Astrocyte (in vitro differentiated cells and primary cell): ENCODE data around the gene ACOX3. TPM values are rescaled to one million over a fixed set of nuclear protein-coding genes. Genes with fewer than 3 reads are reported as not detected.
A peak's percentile ranks its signal among the peaks of the same experiment; 100 is the strongest.

Experiments used
- DNase-seq: peaks from one replicate; pipeline ENCODE4 v3.0.0-alpha.2; 2010; ENCODE audit warnings: low read depth
- FAIRE-seq: peaks from 2 replicates; lab custom pipeline; 2011; peaks lifted over from hg19 to GRCh38; lab: Jason Lieb, UNC
- H2AFZ ChIP-seq: 2 replicates; pipeline ENCODE4 v1.6.0; 2012; ENCODE audit warnings: low read depth, low read length, inconsistent platforms
- H3K27ac ChIP-seq: 2 replicates; pipeline ENCODE4 v1.5.1; 2011; ENCODE audit warnings: low read depth, low read length, inconsistent platforms
- H3K27me3 ChIP-seq: 2 replicates; pipeline ENCODE4 v1.6.0; 2011; ENCODE audit warnings: low read length, inconsistent platforms; ENCODE audit not compliant: insufficient read depth
- H3K36me3 ChIP-seq: 2 replicates; pipeline ENCODE4 v1.5.1; 2011; ENCODE audit warnings: low read length, inconsistent platforms; ENCODE audit not compliant: insufficient read depth
- H3K4me1 ChIP-seq: 2 replicates; pipeline ENCODE4 v1.5.1; 2011; ENCODE audit warnings: low read length, inconsistent platforms; ENCODE audit not compliant: insufficient read depth
- H3K4me2 ChIP-seq: 2 replicates; pipeline ENCODE4 v1.6.0; 2012; ENCODE audit warnings: low read length, inconsistent platforms
- H3K4me3 ChIP-seq: 2 replicates; pipeline ENCODE4 v1.5.1; 2011; ENCODE audit warnings: low read depth, mild to moderate bottlenecking, low read length, inconsistent platforms; ENCODE audit not compliant: insufficient read depth
- H3K79me2 ChIP-seq: 2 replicates; pipeline ENCODE4 v1.6.0; 2012; ENCODE audit warnings: mild to moderate bottlenecking, low read length, inconsistent platforms; ENCODE audit not compliant: insufficient read depth
- H3K9ac ChIP-seq: 2 replicates; pipeline ENCODE4 v1.6.0; 2012; ENCODE audit warnings: mild to moderate bottlenecking, low read length, inconsistent platforms
- H3K9me3 ChIP-seq: 2 replicates; pipeline ENCODE4 v1.5.1; 2012; ENCODE audit warnings: low read depth, mild to moderate bottlenecking, low read length, inconsistent platforms; ENCODE audit not compliant: insufficient read depth
- H4K20me1 ChIP-seq: 2 replicates; pipeline ENCODE4 v1.6.0; 2012; ENCODE audit warnings: low read length, inconsistent platforms; ENCODE audit not compliant: insufficient read depth
- H3K27ac Mint-ChIP-seq: one replicate; pipeline ENCODE4 v1.8.0; 2021; ENCODE audit warnings: mild to moderate bottlenecking, mixed read lengths; ENCODE audit not compliant: unreplicated experiment
- H3K27me3 Mint-ChIP-seq: one replicate; pipeline ENCODE4 v1.8.0; 2021; ENCODE audit warnings: low read depth, mixed read lengths; ENCODE audit not compliant: unreplicated experiment
- H3K36me3 Mint-ChIP-seq: one replicate; pipeline ENCODE4 v1.8.0; 2021; ENCODE audit warnings: low read depth, mixed read lengths; ENCODE audit not compliant: unreplicated experiment
- H3K4me1 Mint-ChIP-seq: one replicate; pipeline ENCODE4 v1.8.0; 2021; ENCODE audit warnings: low read depth, mixed read lengths; ENCODE audit not compliant: unreplicated experiment
- H3K4me3 Mint-ChIP-seq: one replicate; pipeline ENCODE4 v1.8.0; 2021; ENCODE audit warnings: mild to moderate bottlenecking, moderate library complexity, mixed read lengths; ENCODE audit not compliant: unreplicated experiment
- H3K9me3 Mint-ChIP-seq: one replicate; pipeline ENCODE4 v1.8.0; 2021; ENCODE audit warnings: mild to moderate bottlenecking, mixed read lengths; ENCODE audit not compliant: unreplicated experiment
- EZH2 ChIP-seq: IDR thresholded peaks from 2 replicates; pipeline ENCODE4 v1.6.1; 2012; ENCODE audit warnings: mild to moderate bottlenecking, low read length, inconsistent platforms; ENCODE audit not compliant: insufficient read depth
- total RNA-seq: library from RNA; stranded (reverse); gene quantifications from 2 replicates; pipeline ENCODE4 v1.2.1, GENCODE V29; 2021
- TF ChIP-seq, protein P1 (sequence below): IDR thresholded peaks from 2 replicates; pipeline ENCODE4 v1.5.1; 2011; ENCODE audit warnings: low read depth, mild to moderate bottlenecking, inconsistent platforms, low read length, moderate library complexity; ENCODE audit not compliant: insufficient read depth

ACOX3 gene
- total RNA-seq, 1 donor from 2014 or later: 45.6 TPM

DNA sequence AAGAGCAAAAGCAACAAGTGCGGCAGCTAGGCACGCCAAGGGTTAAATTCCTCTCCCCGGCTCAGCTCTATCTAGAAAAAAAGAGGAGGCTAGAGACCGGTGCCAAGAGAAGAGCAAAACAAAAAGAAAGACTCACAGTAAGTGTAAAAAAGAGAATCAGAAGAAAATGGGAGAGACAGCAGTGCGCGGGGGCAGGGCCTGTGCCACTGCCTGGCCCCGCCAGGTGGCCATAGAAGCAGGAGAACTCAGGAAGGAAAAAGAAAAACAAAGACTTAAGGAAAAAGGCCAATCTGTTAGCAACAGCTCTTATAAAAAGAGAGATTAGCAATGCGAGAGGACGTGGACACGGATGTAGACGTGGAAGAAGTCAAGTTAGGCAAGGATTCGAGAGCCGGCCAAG is 3.2 kb downstream of the ACOX3 start:
- peak overlapping the region; percentile 54 for H3K4me2 ChIP-seq
- DNase-seq (no peak), FAIRE-seq (no peak)
- H3K27ac ChIP-seq: no peak overlapping the region
- Mint-ChIP-seq H3K9me3 (no peaks in the 10 kb centered on the region), H3K27ac (peak overlapping the region; percentile 53), H3K4me3 (peak overlapping the region; percentile 75), H3K27me3 (no peaks in the 10 kb centered on the region), H3K36me3 (no peaks in the 10 kb centered on the region), H3K4me1 (peaks cover 32% of the 10 kb centered on the region)
- H3K36me3 ChIP-seq: no peaks in the 10 kb centered on the region
- TF ChIP-seq, protein P1, sequence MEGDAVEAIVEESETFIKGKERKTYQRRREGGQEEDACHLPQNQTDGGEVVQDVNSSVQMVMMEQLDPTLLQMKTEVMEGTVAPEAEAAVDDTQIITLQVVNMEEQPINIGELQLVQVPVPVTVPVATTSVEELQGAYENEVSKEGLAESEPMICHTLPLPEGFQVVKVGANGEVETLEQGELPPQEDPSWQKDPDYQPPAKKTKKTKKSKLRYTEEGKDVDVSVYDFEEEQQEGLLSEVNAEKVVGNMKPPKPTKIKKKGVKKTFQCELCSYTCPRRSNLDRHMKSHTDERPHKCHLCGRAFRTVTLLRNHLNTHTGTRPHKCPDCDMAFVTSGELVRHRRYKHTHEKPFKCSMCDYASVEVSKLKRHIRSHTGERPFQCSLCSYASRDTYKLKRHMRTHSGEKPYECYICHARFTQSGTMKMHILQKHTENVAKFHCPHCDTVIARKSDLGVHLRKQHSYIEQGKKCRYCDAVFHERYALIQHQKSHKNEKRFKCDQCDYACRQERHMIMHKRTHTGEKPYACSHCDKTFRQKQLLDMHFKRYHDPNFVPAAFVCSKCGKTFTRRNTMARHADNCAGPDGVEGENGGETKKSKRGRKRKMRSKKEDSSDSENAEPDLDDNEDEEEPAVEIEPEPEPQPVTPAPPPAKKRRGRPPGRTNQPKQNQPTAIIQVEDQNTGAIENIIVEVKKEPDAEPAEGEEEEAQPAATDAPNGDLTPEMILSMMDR: no peak
- no peak for TF ChIP-seq EZH2
- peaks cover 48% of the 10 kb centered on the region for H3K79me2 ChIP-seq
- H2AFZ ChIP-seq: peak overlapping the region; percentile 43
- peak overlapping the region; percentile 23 for H3K9ac ChIP-seq
- H3K9me3 ChIP-seq: no peaks in the 10 kb centered on the region
- no peak overlapping the region for H3K4me3 ChIP-seq
- peaks cover 15% of the 10 kb centered on the region for H4K20me1 ChIP-seq
- no peaks in the 10 kb centered on the region for H3K27me3 ChIP-seq
- peaks cover 18% of the 10 kb centered on the region for H3K4me1 ChIP-seq

DNA sequence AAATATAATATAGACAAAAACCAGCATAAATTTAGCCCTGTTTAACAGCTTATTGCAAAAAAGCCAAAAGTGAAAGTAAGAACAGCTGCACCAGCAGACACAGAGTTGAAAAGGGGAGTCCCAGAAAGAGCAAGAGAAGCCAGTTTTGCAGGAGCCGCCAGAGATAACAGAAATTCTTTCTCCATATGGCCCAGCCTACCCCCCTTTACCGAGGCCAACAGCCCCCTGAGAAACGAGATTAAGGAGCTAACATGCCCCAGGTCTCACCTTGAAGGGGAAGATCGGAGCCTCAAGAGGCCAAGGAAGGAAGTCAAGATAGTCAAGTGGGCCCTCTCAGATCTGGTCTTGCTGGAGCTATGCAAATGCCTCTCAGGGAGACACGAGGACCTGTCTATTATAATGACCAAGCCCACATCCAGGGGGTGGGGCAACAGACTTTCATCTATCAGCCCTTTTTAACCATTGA is 4.8 kb downstream of the ACOX3 start:
- Histone ChIP-seq H3K4me2 (peak overlapping the region; percentile 44), H3K4me1 (peaks cover 9% of the 10 kb centered on the region), H3K4me3 (no peak overlapping the region), H4K20me1 (peaks cover 6% of the 10 kb centered on the region), H3K9ac (no peak overlapping the region), H2AFZ (no peak overlapping the region), H3K27me3 (no peaks in the 10 kb centered on the region), H3K9me3 (no peaks in the 10 kb centered on the region), H3K27ac (no peak overlapping the region), H3K79me2 (peaks cover 32% of the 10 kb centered on the region), H3K36me3 (no peaks in the 10 kb centered on the region)
- peak overlapping the region; percentile 61 for H3K4me3 Mint-ChIP-seq
- FAIRE-seq (no peak), DNase-seq (no peak)
- no peaks in the 10 kb centered on the region for H3K9me3 Mint-ChIP-seq
- no peak overlapping the region for H3K27ac Mint-ChIP-seq
- peaks cover 24% of the 10 kb centered on the region for H3K4me1 Mint-ChIP-seq
- H3K36me3 Mint-ChIP-seq: no peaks in the 10 kb centered on the region
- TF ChIP-seq, protein P1: no peak
- no peak for TF ChIP-seq EZH2
- H3K27me3 Mint-ChIP-seq: no peaks in the 10 kb centered on the region

DNA sequence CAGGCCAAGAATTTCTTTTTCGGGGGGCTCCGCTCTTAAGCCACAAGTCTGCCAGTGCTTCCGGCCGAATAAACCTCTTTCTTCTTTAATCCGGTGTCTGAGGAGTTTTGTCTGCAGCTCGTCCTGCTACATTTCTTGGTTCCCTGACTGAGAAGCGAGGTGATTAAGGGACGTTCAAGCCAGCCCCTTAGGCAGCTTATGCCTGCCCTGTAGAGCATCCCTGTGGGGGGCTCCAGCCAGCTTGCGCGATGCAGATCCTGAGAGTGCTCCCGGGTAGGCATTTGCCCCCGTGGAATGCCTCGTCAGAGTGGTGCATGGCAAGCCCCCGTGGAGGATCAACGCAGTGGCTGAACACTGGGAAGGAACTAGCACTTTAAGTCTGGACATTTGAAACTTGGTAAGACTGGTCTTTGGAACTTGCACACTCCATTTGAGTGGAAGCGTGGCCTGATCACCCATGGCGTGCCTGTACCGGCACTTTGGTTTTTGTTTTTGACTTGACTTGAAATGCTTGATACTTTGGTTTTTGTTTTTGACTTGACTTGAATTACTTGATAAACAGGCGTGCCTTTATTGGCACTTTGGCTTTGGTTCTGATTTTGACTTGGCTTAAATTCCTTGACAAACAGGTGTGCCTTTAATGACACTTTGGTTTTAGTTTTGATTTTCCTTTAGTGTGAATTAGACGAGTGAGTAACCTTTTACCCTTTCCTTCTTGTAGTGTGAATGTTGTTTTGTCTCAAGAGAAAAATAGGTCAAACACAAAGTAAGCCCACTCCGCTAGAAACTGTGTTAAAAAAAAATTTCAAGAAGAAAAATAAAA is 6.1 kb downstream of the ACOX3 start:
- Mint-ChIP-seq H3K4me3 (no peak overlapping the region), H3K4me1 (peaks cover 20% of the 10 kb centered on the region)

More for the DNA sequence above, 6.1 kb downstream of the ACOX3 start:
- H3K36me3 Mint-ChIP-seq: no peaks in the 10 kb centered on the region
- Histone ChIP-seq H3K4me3 (no peak overlapping the region), H4K20me1 (peaks cover 6% of the 10 kb centered on the region), H3K4me1 (peaks cover 3% of the 10 kb centered on the region), H3K27ac (no peak overlapping the region), H2AFZ (no peak overlapping the region), H3K79me2 (peaks cover 23% of the 10 kb centered on the region), H3K36me3 (no peaks in the 10 kb centered on the region), H3K4me2 (no peak overlapping the region), H3K9ac (no peak overlapping the region), H3K9me3 (no peaks in the 10 kb centered on the region), H3K27me3 (no peaks in the 10 kb centered on the region)
- peaks cover 2% of the 10 kb centered on the region for H3K9me3 Mint-ChIP-seq
- H3K27me3 Mint-ChIP-seq: no peaks in the 10 kb centered on the region
- DNase-seq (no peak), FAIRE-seq (no peak)
- no peak for TF ChIP-seq EZH2
- no peak overlapping the region for H3K27ac Mint-ChIP-seq
